Ectodermal cell (in vitro differentiated cells): Measurements from ENCODE around the gene ACER3.
A peak's percentile ranks its signal among the peaks of the same experiment; 100 is the strongest.
"Not testable (repeated sequence)": the region's sequence is repeated elsewhere in the genome, so short reads cannot be mapped to it uniquely, and the experiment has no call there.

Experiments used
- H3K27ac ChIP-seq: 2 replicates; pipeline ENCODE4 v1.7.0; 2013; ENCODE audit warnings: mild to moderate bottlenecking, low read depth, low read length; ENCODE audit not compliant: insufficient read depth, poor library complexity, severe bottlenecking
- H3K27me3 ChIP-seq: 2 replicates; pipeline ENCODE4 v1.7.0; 2013; ENCODE audit warnings: mild to moderate bottlenecking, low read length; ENCODE audit not compliant: insufficient read depth, control insufficient read depth, poor library complexity, severe bottlenecking
- H3K36me3 ChIP-seq: one replicate; pipeline ENCODE4 v1.7.0; 2013; ENCODE audit warnings: low read length; ENCODE audit not compliant: control insufficient read depth, insufficient read depth
- H3K4me1 ChIP-seq: one replicate; pipeline ENCODE4 v1.7.0; 2013; ENCODE audit warnings: low read length; ENCODE audit not compliant: control insufficient read depth, insufficient read depth
- H3K4me3 ChIP-seq: 2 replicates; pipeline ENCODE4 v1.7.0; 2013; ENCODE audit warnings: low read depth, low read length, control low read depth; ENCODE audit not compliant: insufficient read depth
- H3K9me3 ChIP-seq: 2 replicates; pipeline ENCODE4 v1.7.0; 2013; ENCODE audit warnings: mild to moderate bottlenecking, low read length, moderate library complexity; ENCODE audit not compliant: control insufficient read depth
- WGBS, 2 experiments: methylation state at CpG; one replicate each; pipeline ENCODE4 v1.1.7; 2013; ENCODE audit warnings: missing lambda C conversion rate in 2 of 2; 5-methylcytosine and 5-hydroxymethylcytosine counted together

The ACER3 gene

DNA sequence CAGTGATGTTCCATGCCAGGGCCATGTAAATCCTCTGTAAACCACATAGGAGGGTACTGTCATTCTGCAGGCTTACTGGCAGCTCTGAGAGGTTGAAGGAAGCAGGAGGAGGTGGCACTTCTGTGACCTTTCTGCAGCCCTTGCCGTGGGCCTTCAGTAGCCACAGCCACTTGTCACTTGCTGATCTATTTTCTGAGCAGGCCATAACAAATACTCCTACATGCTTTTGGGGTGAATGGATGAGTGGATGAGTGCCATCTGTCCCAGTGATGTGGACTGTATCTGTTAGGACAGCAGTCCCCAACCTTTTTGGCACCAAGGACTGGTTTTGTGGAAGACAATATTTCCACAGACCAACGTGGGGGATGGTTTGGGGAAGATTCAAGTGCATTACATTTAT lies 183.6 kb downstream of the ACER3 start:
- no peak overlapping the region for H3K4me3 ChIP-seq
- 89 to 100% methylated on average over 1 of the region's 2 CpGs for WGBS, 2 experiments
- H3K36me3 ChIP-seq, result no peaks in the 10 kb centered on the region
- H3K9me3 ChIP-seq, result no peaks in the 10 kb centered on the region
- no peaks in the 10 kb centered on the region for H3K4me1 ChIP-seq
- peaks cover 41% of the 10 kb centered on the region for H3K27me3 ChIP-seq
- H3K27ac ChIP-seq, result no peak overlapping the region

DNA sequence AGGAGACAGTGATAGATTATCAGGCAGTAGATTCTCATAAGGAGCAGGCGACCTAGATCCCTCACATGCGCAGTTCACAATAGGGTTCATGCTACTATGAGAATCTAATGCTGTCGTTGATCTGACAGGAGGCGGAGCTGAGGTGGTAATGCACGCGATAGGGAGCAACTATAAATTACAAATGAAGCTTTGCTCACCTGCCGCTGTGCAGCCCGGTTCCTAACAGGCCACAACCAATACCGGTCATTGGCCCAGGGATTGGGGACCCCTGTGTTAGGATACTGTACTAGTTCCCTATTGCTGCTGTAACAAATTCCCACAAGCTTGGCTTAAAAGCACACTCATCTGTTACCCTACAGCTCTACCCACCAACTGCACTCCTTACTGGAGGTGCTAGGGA lies 184.2 kb downstream of the ACER3 start:
- WGBS, 2 experiments, result 95 to 96% methylated on average over 9 of the region's 9 CpGs
- H3K4me1 ChIP-seq, result no peaks in the 10 kb centered on the region

DNA sequence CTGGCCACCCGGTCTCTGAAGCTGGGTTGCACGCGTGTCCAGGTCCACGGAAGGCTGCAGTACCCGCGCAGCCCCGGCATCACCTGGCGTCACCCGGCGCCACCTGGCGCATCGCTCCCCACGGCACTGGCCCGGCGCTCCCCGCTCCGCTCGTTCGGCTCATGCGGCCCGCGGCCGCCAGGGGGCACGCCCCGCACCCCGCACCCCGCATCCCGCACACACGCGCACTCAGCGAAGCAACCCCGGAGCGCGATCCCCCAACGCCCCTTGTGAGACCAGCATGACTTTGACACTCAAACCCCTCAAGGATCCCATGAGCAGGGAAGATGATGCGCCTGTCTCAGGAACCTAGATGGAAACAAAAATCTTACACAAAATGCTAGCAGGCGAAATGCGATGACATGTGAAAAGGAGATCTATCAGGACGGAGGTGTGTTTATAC lies 185.4 kb downstream of the ACER3 start:
- WGBS, 2 experiments, result 6 to 8% methylated on average over 38 to 39 of the region's 39 CpGs
- Histone ChIP-seq H3K27me3 (peaks cover 24% of the 10 kb centered on the region), H3K9me3 (no peaks in the 10 kb centered on the region), H3K4me1 (no peaks in the 10 kb centered on the region), H3K36me3 (no peaks in the 10 kb centered on the region), H3K27ac (no peak overlapping the region), H3K4me3 (peak overlapping the region; percentile 3)

More for the DNA sequence above, 184.2 kb downstream of the ACER3 start:
- H3K9me3 ChIP-seq, result no peaks in the 10 kb centered on the region
- H3K27me3 ChIP-seq, result peaks cover 36% of the 10 kb centered on the region
- H3K4me3 ChIP-seq, result no peak overlapping the region
- H3K27ac ChIP-seq, result no peak overlapping the region
- no peaks in the 10 kb centered on the region for H3K36me3 ChIP-seq

DNA sequence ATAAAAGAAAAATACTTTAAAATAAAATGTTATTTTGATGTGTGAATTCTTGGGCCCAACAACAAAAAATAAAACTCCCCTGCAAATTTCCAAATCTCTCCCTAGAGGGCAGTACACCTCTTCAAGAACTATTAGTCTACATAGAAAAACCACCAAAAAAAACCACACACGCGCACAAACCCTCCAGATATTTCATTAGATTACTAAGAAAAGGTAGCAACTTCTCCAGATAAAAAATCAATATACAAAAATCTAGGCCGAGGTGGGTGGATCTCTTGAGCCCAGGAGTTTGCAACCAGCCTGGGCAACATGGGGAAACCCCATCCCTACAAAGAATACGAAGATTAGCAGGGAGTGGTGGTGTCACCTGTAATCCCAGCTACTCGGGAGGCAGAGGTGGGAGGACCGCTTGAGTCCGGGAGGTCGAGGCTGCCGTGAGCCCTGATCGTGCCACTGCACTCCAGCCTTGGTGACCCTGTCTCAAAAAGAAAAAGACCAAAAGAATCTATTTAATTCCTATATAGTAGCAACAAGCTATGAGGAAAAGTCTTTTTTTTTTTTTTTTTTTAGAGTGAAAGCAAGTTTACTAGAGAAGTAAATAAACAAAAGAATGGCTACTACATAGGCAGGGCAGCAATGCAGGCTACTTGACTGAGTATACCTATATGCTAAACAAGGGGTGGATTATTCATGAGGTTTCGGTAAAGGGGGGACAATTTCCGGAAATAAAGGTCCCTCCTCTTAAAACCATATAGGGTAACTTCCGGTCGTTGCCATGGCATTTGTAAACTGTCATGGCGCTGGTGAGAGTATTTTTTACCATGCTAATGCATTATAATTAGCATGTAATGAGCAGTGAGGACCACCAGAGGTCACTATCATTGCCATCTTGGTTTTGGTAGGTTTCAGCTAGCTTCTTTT lies 186.5 kb downstream of the ACER3 start:
- WGBS, 2 experiments, result 24 to 25% methylated on average over 15 of the region's 15 CpGs
- Histone ChIP-seq H3K27ac (no peak overlapping the region), H3K4me1 (no peaks in the 10 kb centered on the region), H3K27me3 (peaks cover 21% of the 10 kb centered on the region), H3K36me3 (no peaks in the 10 kb centered on the region), H3K4me3 (no peak overlapping the region), H3K9me3 (no peaks in the 10 kb centered on the region)

DNA sequence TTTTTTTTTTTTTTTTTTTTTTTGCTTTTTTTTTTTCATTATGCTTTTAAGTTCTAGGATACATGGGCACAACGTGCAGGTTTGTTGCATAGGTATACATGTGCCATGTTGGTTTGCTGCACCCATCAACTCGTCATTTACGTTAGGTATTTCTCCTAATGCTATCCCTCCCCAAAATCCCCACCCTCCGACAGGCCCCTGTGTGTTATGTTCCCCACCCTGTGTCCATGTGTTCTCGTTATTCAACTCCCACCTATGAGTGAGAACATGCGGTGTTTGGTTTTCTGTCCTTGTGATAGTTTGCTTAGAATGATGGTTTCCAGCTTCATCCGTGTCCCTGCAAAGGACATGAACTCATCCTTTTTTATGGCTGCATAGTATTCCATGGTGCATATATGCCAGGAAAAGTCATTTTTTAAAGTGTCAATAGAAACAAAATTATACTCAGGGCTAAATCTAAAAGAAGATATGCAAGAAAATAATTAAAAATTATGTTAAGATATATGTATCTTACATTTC lies 187.3 kb downstream of the ACER3 start:
- H3K9me3 ChIP-seq, H3K36me3 ChIP-seq, H3K4me1 ChIP-seq, H3K4me3 ChIP-seq, H3K27ac ChIP-seq: not testable (repeated sequence)
- H3K27me3 ChIP-seq, result peaks cover 21% of the 10 kb centered on the region
- WGBS, 2 experiments, result 73 to 83% methylated on average over 5 to 7 of the region's 7 CpGs

DNA sequence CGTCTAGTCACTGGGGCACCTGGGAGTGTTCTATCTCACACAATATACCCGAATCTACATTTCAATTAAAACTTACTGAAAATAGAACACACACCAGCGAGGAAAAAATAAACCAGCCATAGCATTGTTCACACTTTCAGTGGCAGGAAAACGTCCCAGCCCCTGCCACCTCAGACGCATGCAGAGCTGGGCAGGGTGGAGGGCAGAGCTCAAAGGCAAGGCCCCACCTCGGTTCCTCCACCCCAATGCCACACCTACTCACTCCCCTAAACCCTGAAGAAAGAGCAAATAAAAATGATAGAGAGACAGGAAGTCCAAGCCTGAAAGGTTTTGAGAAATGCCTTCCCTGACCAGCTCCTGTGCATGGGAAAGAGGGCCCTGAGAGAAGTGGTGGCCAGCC lies 188.3 kb downstream of the ACER3 start:
- Histone ChIP-seq H3K27ac (no peak overlapping the region), H3K9me3 (no peaks in the 10 kb centered on the region)
- 87% methylated on average over 6 of the region's 6 CpGs for WGBS, 2 experiments

DNA sequence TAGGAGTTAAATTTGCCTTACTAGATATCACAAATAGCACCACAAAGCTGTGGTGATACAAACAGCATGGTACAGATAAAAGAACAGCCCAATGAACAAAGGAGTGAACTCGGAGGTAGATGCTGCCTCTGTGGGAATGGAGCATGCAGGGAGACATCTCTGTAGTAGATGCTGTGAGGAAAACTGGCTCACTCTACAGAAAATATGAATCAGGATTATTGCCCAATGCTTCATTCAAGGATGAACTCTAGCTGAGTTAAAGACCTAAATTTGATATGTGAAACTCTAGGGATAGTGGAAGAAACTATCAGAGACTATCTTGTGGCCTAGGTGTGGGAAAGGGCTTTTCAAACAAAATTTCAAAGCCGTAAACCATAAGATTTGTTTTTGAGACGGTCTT lies 190.8 kb downstream of the ACER3 start:
- no peak overlapping the region for H3K4me3 ChIP-seq
- peaks cover 3% of the 10 kb centered on the region for H3K27me3 ChIP-seq
- 84 to 91% methylated on average over 3 of the region's 3 CpGs for WGBS, 2 experiments
- no peaks in the 10 kb centered on the region for H3K9me3 ChIP-seq
- no peaks in the 10 kb centered on the region for H3K4me1 ChIP-seq
- H3K36me3 ChIP-seq, result no peaks in the 10 kb centered on the region
- no peak overlapping the region for H3K27ac ChIP-seq

More for the DNA sequence above, 188.3 kb downstream of the ACER3 start:
- no peak overlapping the region for H3K4me3 ChIP-seq
- H3K36me3 ChIP-seq, result no peaks in the 10 kb centered on the region
- H3K4me1 ChIP-seq, result no peaks in the 10 kb centered on the region
- peaks cover 21% of the 10 kb centered on the region for H3K27me3 ChIP-seq

DNA sequence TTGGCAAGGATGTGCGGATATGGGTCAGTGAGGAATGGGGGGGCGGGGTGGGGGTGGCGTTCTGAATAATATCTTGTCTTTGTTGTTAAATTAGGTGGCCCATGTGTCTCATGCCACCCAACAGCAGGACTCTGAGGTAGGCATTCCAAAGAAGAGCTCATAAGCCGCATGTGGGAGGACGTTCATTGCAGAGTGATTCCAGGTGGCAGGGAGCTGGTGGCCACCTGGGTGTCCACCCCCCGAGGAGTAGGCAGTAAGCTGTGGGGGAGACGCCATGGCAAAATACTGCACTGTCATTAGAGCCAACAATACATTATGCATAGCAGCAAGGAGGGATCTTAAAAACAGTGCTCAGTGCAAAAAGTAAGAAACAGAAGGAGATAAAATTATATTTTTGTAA lies 191.8 kb downstream of the ACER3 start:
- no peaks in the 10 kb centered on the region for H3K4me1 ChIP-seq
- no peak overlapping the region for H3K27ac ChIP-seq
- WGBS, 2 experiments, result 84 to 87% methylated on average over 6 to 7 of the region's 7 CpGs
- no peak overlapping the region for H3K4me3 ChIP-seq
- H3K36me3 ChIP-seq, result no peaks in the 10 kb centered on the region
- no peaks in the 10 kb centered on the region for H3K27me3 ChIP-seq
- no peaks in the 10 kb centered on the region for H3K9me3 ChIP-seq

DNA sequence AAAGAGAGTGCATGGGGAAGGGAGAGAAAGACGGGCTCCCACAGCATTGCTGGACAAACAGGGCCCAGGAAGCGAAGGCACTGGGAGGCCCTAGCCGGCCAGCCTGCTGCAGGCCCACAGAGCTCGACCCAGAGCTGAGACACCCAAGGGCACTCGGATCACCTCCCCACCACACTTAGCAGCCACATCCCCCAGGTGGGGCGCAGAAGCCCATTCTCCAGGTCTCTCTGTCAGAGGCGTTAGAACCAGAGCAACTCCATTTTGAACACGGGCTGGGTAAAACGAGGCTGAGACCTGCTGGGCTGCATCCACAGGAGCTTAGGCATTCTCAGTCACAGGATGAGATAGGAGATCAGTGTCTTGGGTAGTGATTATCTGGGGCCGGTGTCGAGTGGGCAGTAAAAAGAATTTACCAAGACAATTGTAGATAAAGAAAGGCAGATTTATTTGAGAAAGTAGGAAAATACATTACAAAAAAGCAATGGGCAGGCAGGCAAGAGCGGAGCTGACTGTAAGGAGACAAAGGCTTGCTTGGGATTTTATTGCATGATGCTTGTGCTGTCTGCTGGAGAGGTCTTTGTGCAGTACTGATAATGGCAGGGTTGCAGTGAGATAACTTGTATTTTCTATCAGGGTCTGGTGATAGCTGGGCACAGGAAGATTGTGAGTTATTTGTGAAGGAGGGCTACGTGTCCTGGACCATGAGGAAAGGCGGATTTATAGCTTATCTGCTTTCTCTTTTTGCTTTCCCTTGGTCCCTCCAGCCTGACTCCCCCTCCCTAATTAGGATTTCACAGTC lies 192.7 kb downstream of the ACER3 start:
- Histone ChIP-seq H3K9me3 (no peaks in the 10 kb centered on the region), H3K4me1 (no peaks in the 10 kb centered on the region), H3K4me3 (no peak overlapping the region), H3K27ac (no peak overlapping the region), H3K36me3 (no peaks in the 10 kb centered on the region), H3K27me3 (no peaks in the 10 kb centered on the region)
- WGBS, 2 experiments, result 86% methylated on average over 14 of the region's 14 CpGs

DNA sequence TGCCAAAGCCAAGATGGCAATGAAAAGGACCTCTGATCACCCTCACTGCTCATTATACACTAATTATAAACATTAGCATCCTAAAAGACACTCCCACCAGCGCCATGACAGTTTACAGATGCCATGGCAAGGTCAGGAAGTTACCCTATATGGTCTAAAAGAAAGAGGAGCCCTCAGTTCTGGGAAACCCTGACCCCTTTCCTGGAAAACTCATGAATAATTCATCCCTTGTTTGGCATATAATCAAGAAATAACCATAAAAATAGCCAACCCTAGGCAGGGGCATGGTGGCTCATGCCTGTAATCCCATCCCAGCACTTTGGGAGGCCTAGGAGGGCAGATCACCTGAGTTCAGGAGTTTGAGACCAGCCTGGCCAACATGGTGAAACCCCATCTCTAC lies 193.4 kb downstream of the ACER3 start:
- no peaks in the 10 kb centered on the region for H3K9me3 ChIP-seq
- H3K27ac ChIP-seq, result no peak overlapping the region
- WGBS, 2 experiments, result 83 to 89% methylated on average over 1 of the region's 1 CpG
- H3K36me3 ChIP-seq, result no peaks in the 10 kb centered on the region
- no peak overlapping the region for H3K4me3 ChIP-seq
- no peaks in the 10 kb centered on the region for H3K27me3 ChIP-seq
- no peaks in the 10 kb centered on the region for H3K4me1 ChIP-seq
